Uterus (tissue), 2 donors: ENCODE measurements around the gene ZC3HAV1.
A peak's percentile ranks its signal among the peaks of the same experiment; 100 is the strongest.

Experiments
- CTCF ChIP-seq, 4 experiments: fragments of 200-600 bp in 2 of 4; fragments of 450-650 bp in 2 of 4; sonication (generic) in 2 of 4; IDR thresholded peaks; one replicate each; pipeline ENCODE4 v1.5.1; 2016 to 2019; ENCODE audit warnings: antibody characterized with exemption in 4 of 4, mild to moderate bottlenecking in 2 of 4, moderate library complexity in 1 of 4
- POLR2A ChIP-seq, 2 donors: fragments of 450-650 bp; IDR thresholded peaks; one replicate each; pipeline ENCODE4 v1.6.1; 2016; ENCODE audit warnings: antibody characterized with exemption in 2 of 2, mild to moderate bottlenecking in 1 of 2, moderate library complexity in 1 of 2

DNA sequence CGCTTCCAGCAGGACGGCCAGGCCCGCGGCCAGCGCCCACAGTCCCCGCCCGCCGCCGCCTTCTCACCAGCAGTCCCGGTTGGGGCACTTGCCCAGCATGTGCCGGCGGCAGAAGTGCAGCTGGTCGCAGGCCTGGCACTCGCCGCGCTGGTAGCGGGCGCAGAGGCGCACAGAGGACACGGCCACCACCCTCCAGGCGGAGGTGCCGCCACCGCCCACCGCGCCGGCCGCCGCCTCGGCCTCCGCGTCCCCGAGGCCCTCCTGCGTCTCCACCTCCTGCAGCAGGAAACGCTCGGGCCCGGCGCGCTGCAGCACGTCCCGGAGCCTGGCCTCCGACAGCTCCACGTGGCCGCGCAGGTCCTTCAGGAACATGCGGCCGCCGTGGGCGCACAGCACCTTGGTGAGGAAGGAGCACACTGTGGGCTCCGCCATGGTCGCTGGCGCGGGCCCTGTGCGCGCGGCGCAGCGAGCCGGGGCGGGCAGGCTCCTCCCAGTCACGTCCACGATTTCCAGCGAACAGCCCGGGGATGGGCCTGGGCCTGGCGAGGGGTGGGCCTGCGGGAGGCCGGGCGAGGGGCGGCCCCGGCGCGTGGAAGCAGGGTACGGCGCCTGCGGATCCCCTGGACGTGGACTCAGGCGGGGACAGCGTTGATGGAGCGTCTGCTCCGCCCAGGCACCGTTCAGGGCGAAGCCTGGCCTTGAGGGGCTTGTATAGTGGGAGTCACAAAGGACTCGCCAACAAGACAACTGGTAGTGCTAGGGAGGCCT, 73.8 kb downstream of the ZC3HAV1 start, which contains the start of gene ZC3HAV1L:
- TF ChIP-seq CTCF (IDR thresholded peaks at IDR 0.05) (no peak), POLR2A (IDR thresholded peaks at IDR 0.05) (peak; percentile 22 to 53)
